Vagina (tissue), 2 donors: ENCODE measurements around the gene DLST. TPM values are rescaled to one million over a fixed set of nuclear protein-coding genes. Genes with fewer than 3 reads are reported as not detected.

Experiments
- DNase-seq, 2 donors: peaks; one replicate each; pipeline ENCODE4 v3.0.0-alpha.2; 2017; ENCODE audit errors: extremely low spot score in 2 of 2
- H3K27ac ChIP-seq: fragments of 200-600 bp; sonication (generic); one replicate; pipeline ENCODE4 v1.5.1; 2019
- H3K27me3 ChIP-seq: fragments of 200-600 bp; sonication (generic); one replicate; pipeline ENCODE4 v1.5.1; 2019
- H3K36me3 ChIP-seq, 2 donors: fragments of 200-600 bp; sonication (generic); one replicate each; pipeline ENCODE4 v1.5.1; 2017 to 2019
- H3K4me1 ChIP-seq: fragments of 200-600 bp; sonication (generic); one replicate; pipeline ENCODE4 v1.5.1; 2019
- H3K4me3 ChIP-seq, 2 donors: fragments of 200-600 bp; sonication (generic); 1 replicate in 1 of 2; 2 replicates in 1 of 2; pipeline ENCODE4 v1.5.1; 2016 to 2019
- H3K9me3 ChIP-seq: fragments of 200-600 bp; sonication (generic); one replicate; pipeline ENCODE4 v1.5.1; 2019
- CTCF ChIP-seq, 3 experiments: fragments of 450-650 bp in 2 of 3; fragments of 200-600 bp in 1 of 3; sonication (generic) in 1 of 3; IDR thresholded peaks; one replicate each; pipeline ENCODE4 v1.5.1; 2017 to 2019; ENCODE audit warnings: antibody characterized with exemption in 3 of 3, mild to moderate bottlenecking in 2 of 3, moderate library complexity in 2 of 3
- POLR2A ChIP-seq, 2 donors: fragments of 450-650 bp; IDR thresholded peaks; one replicate each; pipeline ENCODE4 v1.6.1; 2017; ENCODE audit warnings: antibody characterized with exemption in 2 of 2, mild to moderate bottlenecking in 2 of 2, moderate library complexity in 2 of 2
- POLR2AphosphoS5 ChIP-seq, 2 donors: sonication (generic); formaldehyde crosslinking; IDR thresholded peaks; one replicate each; pipeline ENCODE4 v1.9.0; 2017; ENCODE audit warnings: antibody characterized with exemption in 2 of 2, mild to moderate bottlenecking in 2 of 2, low read depth in 1 of 2; ENCODE audit not compliant: insufficient read depth in 1 of 2
- intact Hi-C: fragments of 100-400 bp; cut with DNase I; formaldehyde crosslinking; loops from one replicate; pipeline ENCODE4 v1.15.1; 2023
- total RNA-seq: library from RNA; depleted of rRNA; stranded (reverse); fragments of >200 nt; gene quantifications from one replicate; pipeline ENCODE4 v1.2.3, GENCODE V29; 2016

The DLST gene
- total RNA-seq, 1 donor from 2014 or later: 109 TPM

DNA sequence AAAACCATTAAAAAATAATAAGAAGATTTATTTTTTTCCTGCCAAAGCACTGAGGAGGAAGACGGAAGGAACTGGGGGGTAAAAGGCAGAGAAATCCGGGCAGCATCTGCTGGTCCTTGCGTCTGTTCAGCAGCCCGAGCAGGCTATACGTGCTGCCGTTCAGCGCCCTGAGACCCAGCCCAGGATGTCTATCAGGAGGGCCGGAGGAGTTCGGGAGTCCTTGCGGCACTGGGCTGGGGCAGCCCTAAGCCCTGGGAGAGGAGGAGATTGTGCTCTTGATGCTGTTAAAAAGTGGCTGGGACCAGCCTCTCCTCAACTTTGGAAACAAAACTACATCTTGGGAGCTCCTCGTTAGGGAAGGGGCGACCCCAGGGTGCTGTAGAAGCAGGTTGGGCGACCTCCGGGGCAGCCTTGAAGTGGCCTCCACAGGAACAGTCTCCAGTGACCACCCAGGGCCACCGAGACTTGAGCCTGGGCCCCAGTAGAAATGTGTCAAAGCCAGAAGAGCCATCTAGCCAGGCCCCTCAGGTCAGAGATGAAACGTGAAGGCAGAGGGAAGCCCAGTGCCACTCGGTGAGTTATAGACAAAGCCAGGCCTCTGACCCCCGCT lies 59.3 kb downstream of the DLST start:
- no peak for DNase-seq
- intact Hi-C loops: no loop called here
- no peak overlapping the region for H3K4me3 ChIP-seq
- H3K27me3 ChIP-seq: no peaks in the 10 kb centered on the region
- peak overlapping the region; percentile 77 for H3K27ac ChIP-seq
- H3K4me1 ChIP-seq: peaks cover 43% of the 10 kb centered on the region
- TF ChIP-seq POLR2AphosphoS5 (IDR thresholded peaks at IDR 0.05; ENCODE audit: insufficient read depth in 1 of 2, low read depth in 1 of 2) (no peak), POLR2A (IDR thresholded peaks at IDR 0.05) (no peak), CTCF (IDR thresholded peaks at IDR 0.05) (no peak)
- no peaks in the 10 kb centered on the region for H3K36me3 ChIP-seq
- no peaks in the 10 kb centered on the region for H3K9me3 ChIP-seq

- Histone ChIP-seq H3K4me3 (no peak overlapping the region), H3K36me3 (no peaks in the 10 kb centered on the region), H3K9me3 (no peaks in the 10 kb centered on the region), H3K27me3 (no peaks in the 10 kb centered on the region), H3K4me1 (peaks cover 49% of the 10 kb centered on the region), H3K27ac (peak overlapping the region; percentile 77)
- no peak for DNase-seq
- intact Hi-C loops: no loop called here
- TF ChIP-seq CTCF (IDR thresholded peaks at IDR 0.05) (no peak), POLR2A (IDR thresholded peaks at IDR 0.05) (no peak), POLR2AphosphoS5 (IDR thresholded peaks at IDR 0.05; ENCODE audit: insufficient read depth in 1 of 2, low read depth in 1 of 2) (peak in 1 of 2 donors; percentile 23)
These were observed 60.0 kb downstream of the DLST start for GRCh38 chr14:74941676-74942097.

DNA sequence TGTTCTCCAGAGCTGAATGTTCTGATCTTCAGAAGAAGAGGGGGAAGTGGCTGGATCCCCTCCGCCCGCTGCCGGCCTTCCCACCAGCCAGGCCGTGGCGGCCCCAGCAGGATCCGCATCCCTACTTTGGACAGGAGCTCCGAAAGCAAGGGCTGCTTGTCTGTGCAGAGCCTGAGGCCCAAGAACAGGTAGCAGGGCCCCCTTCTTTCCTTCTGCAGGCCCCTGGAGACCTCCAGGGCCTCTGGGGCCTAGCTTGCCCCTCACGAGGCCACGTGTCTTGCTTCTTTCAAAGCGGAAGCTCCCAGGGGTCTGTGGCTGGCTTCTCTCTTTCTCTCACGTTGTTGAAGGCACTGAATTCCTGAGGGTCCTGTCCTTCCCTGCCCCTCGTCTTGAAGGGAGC lies 60.5 kb downstream of the DLST start:
- no peak overlapping the region for H3K4me3 ChIP-seq
- peaks cover 50% of the 10 kb centered on the region for H3K4me1 ChIP-seq
- intact Hi-C loops: no loop called here
- H3K9me3 ChIP-seq: no peaks in the 10 kb centered on the region
- no peaks in the 10 kb centered on the region for H3K36me3 ChIP-seq
- no peak for DNase-seq
- TF ChIP-seq POLR2A (IDR thresholded peaks at IDR 0.05) (no peak), POLR2AphosphoS5 (IDR thresholded peaks at IDR 0.05; ENCODE audit: insufficient read depth in 1 of 2, low read depth in 1 of 2) (no peak), CTCF (IDR thresholded peaks at IDR 0.05) (no peak)
- H3K27ac ChIP-seq: peak overlapping the region; percentile 77
- H3K27me3 ChIP-seq: no peaks in the 10 kb centered on the region

GRCh38 chr14:74942608-74943007 lies 60.9 kb downstream of the DLST start:
- Histone ChIP-seq H3K4me1 (peaks cover 50% of the 10 kb centered on the region), H3K4me3 (no peak overlapping the region), H3K27me3 (no peaks in the 10 kb centered on the region), H3K36me3 (no peaks in the 10 kb centered on the region), H3K9me3 (no peaks in the 10 kb centered on the region), H3K27ac (peak overlapping the region; percentile 77)
- intact Hi-C loops: no loop called here
- no peak for DNase-seq
- TF ChIP-seq CTCF (IDR thresholded peaks at IDR 0.05) (no peak), POLR2A (IDR thresholded peaks at IDR 0.05) (no peak), POLR2AphosphoS5 (IDR thresholded peaks at IDR 0.05; ENCODE audit: insufficient read depth in 1 of 2, low read depth in 1 of 2) (no peak)

- Histone ChIP-seq H3K4me3 (no peak overlapping the region), H3K27me3 (no peaks in the 10 kb centered on the region), H3K36me3 (no peaks in the 10 kb centered on the region), H3K9me3 (no peaks in the 10 kb centered on the region), H3K4me1 (peaks cover 32% of the 10 kb centered on the region), H3K27ac (no peak overlapping the region)
- no peak for TF ChIP-seq POLR2A (IDR thresholded peaks at IDR 0.05)
- TF ChIP-seq CTCF (IDR thresholded peaks at IDR 0.05): peak in 1 of 3 experiments; percentile 9
- no peak for TF ChIP-seq POLR2AphosphoS5 (IDR thresholded peaks at IDR 0.05; ENCODE audit: insufficient read depth in 1 of 2, low read depth in 1 of 2)
- no peak for DNase-seq
- intact Hi-C loops: no loop called here
These were observed 63.6 kb downstream of the DLST start for GRCh38 chr14:74945261-74945851.
